GM04503 (cell line): Measurements from ENCODE around the gene HK3.

Experiments used
- DNase-seq: peaks from one replicate; pipeline ENCODE4 v3.0.0-alpha.2; 2012; ENCODE audit warnings: low read depth

The HK3 gene

DNA sequence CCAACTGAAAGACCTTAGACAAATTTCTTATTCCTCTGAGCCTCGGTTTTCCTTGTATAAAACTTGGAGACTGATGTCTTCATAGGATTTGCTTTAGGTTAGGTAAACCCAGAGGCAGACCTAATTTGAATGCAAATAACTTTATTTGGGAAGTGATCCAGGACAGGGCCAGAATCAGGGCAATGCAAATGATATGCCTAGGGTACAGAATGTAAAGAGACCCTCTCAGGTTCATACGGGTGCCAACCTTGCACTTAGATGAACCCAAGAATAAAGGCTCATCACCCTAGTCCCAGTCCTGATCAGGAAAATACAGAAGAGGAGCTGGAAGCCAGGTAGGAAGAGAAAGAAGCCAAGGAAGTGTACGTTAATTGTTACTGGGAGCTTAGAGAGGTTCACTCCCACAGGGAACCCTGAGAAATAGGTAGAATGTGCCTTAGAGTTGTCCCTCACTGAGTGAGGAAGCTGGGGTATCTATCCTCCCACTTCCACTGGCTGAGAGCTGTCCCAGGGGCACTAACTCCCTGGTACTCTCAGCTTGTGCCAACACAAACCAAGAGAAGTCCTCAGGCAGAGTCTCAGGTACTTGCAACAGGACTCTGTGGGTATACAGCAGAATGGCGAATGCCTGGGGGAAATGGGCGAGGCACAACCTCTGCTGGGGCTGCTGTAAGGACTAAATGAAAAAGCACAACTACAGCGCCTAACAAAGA lies 3.1 kb upstream of the HK3 start:
- DNase-seq = no peak

DNA sequence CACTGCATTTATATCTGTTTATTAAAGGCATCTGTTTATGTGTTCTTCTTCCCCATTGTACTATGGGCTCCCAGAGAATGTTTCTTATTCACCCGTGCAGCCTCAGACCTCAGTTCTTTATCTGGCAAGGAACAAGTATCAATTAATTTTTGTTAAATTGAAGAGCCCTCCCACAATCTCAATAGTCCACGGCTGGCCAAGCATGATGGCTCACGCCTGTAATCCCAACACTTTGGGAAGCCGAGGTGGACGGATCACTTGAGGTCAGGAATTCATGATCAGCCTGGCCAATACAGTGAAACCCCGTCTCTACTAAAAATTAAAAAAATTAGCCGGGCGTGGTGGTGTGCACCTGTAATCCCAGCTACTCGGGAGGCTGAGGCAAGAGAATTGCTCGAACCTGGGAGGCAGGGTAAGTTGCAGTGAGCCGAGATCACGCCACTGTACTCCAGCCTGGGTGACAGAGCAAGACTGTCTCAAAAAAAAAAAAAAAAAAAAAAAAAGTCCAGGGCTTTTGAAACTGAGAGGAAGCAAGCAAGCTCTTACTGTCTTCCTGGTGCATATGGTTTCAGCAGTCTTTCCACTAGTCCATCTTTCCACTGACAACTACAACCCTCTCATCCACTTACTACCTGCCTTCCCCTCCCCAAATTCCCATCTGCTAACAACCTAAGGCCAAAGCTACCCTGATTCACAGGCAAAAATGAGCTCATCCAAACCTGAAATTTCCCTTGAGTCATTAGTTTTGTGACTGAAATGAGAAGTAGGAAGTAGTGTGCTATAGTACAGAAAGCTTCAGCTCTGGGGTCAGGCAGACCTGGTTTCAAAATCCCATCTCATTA lies 2.3 kb upstream of the HK3 start:
- DNase-seq = no peak

DNA sequence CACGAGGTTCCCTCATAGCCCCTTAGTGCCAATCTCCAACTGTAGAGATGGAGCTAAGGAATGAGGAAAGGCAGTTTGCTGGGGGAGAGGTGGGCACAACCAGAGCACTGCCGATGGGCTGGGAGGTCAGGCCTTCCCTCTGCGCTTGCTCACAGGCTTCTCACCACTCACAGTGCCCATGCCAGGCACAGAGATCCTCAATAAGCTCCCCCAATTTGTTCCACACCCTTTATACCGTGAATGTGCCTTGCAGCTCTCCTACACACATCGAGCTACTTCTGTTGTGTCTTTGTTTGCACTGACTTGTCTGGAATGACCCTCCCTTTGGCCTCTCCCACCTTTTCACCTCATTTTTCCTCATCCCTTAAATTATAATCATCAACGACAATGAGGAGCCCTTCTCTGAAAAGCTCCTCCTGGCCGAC lies 1.6 kb upstream of the HK3 start:
- no peak for DNase-seq

DNA sequence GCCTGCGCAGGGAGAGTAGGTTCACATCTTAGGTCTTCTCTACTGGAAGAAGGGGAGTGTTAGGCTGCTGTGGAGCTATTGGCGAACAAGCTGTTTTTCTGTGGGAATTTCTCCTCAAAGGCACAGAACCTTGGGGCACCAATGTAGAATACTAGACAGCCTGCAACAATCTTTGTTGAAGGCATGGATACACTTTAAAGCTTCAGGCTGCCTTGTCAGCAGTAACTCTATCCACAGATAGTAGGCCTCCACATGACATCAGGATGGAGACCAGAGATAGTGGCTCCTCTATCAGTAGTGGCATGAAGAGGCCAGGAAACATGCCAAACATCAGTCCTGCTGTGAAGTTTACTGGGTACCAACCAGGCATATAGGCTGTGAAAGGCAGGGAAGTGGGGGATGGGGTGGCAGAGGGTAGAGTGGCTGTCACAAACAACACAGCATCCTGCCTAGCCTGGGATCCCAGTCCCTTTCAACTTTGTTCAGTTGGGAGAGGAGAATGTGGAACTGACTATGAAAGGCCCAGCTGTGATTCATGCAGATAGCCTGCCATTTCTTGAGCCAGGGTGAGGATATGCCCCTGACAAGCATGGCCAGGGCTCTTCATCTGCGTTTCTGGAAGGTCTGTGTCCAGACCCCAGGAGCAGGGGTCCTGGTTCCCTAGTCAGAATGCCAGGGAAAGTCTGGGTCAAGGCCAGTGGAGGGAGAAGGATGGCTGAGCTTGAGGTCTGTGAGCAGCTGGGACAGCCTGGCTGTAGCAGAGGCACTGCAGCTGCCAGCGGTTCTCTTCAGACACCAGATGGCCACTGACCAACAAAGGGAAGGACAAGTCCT lies 1.0 kb upstream of the HK3 start:
- no peak for DNase-seq

DNA sequence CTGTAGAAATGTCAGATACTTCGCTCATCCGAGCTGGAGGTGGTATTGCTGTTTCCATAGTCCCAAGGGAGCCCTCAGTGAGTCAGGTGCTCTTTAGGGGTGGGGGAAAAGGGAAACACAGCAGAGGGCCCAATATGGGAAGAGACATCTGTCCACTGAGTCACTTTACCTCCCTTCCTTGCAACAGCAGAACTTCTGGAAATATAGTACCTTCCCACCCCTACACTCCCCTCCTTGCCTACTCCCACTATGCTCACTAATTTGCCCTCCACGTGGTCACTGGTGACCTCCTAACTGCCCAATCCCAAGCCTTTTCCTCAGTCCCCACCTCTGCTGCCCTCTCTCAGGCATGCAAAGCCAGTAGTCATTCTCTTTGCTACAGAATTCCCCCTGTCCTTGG lies 1.9 kb downstream of the HK3 start:
- DNase-seq = no peak

DNA sequence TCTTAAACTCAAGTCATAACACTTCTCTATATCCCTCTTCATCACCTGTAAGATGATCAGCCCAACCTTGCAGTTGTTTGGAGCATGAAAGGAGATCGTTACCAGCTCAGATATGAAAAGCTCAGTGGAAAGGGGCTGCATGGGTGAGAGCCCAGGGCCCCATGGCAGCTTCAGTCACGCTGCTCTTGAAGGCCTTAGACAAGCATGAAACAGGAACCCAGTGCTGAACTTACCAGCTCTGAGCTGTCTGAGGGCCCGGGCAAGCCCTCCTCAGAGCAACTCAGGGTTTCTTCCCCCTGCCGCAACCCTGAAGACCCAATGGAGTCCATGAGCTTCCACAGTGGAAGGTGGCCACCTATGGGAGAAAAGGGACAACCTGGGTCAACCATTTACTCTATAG lies 3.3 kb downstream of the HK3 start:
- no peak for DNase-seq

DNA sequence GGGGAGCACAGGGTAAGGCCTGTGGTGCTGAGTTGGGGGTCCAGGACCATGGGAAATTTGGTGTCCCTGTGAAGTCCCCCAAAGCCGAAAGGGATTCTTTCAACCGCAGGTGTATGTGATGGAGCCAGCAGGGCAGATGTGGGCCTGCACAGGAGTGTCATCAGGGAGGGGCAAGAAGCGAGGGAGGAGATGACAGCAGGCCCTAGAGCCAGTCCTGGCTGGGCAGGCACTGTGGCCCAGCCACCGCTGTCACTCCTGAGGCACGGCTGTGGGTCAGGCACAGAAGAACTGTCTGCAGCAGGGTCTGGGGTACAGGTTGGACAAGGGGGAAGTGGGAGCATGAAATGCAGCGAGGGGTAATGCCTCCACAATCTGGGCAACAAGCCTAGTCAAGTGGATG lies 4.8 kb downstream of the HK3 start:
- DNase-seq = no peak

DNA sequence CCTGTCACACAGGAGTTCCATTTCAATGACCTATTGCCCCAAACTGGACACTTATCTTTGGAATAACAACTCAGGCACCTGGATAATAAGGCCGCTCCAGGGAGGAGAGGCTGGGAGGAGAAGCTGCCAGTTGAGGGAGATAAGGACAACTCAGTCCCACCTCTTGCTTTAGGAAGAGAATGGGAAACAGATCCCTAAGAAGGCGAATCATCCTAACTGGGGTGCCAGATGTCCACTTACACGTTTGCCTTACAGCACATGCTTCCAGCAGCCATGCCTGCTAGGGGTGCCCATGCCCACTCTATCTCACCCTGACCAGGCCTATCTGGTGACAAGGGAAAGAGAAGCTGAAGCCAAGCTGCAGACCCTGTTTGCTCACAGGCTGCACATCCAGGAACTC lies 6.5 kb downstream of the HK3 start:
- no peak for DNase-seq

DNA sequence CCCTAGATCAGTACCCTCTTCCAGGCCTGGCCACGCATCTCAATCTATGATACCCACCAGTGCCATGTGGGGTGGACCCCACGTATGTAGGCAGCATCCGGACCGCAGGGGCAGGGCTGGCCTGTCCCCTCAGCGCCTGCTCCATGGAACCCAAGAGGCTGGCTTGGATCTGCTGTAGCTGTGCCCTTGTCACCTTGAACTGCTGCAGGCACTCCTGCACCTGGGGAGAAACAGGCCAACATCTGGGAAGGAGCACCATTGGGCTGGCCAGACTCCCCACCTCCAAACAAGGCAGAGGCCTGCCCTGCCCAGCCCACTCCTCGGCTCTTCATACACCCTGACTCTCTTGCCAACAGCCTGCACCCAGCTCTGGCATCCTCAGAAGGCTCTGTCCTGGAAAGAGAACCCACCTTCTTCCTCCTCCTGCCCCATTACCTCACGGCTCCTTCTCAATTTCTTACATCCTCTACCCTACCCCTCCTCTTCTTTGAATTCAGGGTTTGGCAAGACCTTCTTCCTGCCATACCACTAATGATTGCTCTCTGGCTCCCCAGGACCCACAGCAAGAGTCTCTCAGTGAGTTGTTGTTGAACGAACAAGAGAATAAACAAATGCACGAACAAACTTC lies 7.7 kb downstream of the HK3 start:
- DNase-seq = no peak

DNA sequence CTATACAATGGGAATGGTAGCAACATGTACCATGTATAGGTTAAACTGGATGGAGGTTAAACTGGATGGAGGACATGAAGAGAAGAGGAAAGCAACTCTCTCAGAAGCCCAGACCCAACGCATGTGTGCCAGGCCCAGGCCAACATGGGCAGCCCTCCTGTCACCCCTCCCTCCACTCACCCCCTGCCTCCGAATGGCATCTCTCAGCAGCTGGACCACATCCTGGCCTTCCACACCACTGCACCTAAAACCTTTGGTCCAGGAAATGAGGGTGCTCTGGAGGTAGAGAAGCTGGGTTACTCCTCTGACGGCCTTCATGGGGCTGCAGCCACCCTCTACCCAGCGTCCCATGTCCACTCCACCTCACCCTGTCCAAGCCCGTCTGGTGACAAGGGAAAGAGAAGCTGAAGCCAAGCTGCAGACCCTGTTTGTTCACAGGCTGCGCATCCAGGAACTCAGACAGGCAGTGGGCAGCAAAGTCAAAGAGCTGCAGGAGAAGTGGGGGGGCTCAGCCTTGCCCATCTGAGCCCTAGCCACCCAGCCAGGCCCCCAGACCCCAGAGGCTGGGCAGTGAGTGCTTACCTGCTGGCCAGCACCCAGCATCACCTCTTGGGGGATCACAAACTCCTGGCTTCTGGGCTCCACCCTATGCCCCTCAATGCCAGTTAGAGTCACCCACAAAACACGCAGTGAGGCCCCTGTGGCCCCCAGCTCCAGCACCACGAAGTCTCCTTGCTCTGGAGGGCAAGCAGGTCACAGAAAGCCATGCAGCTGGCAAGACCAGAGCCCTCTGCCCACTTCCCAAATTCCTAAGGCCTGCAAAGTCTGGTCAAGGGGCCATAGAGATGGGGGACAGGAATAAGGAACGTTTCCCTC lies 8.5 kb downstream of the HK3 start:
- no peak for DNase-seq

DNA sequence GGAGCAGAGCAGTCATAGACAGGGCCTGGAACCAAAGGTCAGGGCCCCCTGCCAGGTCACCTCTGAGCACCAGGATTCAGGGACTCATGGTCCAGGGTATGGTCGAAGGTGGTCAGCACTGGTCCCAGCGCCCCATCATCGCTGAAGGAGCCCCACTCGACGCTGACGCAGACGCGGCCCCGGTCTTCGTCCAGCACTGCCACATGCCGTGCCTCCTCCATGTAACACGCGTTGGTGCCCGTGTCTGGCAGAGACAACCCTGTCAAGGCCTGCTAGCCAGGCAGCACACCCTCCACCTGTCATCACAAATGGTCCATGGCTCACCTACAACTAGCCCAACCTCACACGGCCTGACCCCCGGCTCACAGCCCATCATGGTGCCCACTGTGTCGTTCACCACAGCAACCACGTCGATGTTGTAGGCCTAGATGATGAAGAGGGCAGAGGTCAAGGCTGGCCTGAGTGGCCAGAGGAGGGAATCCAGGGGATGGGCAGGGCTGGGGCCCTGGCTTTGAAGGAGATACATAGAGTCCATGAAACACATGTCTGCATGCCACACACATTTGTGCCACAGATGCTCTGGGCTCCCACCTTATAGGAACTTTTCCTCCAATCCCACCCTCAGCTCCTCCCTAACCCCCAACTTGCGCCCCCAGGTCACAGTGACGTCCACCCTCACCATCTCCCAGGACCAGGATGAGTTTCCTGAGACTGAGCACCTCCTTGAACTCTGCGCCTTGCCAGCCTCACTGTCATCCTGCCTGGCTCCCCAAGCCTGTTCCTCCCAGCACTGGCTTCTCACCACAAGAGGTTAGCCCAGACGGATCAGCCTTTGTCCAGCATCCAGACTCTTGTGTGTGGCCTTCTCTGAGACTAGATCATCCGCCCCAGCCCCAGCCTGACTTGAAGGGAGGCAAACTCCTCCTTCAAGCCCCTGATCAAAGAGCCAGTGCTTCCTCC lies 9.5 kb downstream of the HK3 start:
- no peak for DNase-seq

DNA sequence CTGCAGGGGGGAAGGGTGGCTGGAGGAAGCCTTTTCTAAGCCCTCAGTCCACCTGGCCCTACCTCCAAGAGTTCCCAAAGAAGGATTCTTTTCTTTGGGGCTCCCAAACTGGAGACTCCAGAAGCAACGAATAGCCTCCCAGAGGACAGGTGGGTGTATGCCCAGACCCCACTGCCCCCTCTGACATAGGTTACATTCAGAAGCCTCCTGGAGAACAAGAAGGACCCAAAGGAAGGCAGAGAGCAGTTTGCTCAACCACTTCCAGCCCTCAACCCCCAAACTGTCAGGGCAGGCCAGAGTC lies 10.3 kb downstream of the HK3 start:
- DNase-seq = no peak

DNA sequence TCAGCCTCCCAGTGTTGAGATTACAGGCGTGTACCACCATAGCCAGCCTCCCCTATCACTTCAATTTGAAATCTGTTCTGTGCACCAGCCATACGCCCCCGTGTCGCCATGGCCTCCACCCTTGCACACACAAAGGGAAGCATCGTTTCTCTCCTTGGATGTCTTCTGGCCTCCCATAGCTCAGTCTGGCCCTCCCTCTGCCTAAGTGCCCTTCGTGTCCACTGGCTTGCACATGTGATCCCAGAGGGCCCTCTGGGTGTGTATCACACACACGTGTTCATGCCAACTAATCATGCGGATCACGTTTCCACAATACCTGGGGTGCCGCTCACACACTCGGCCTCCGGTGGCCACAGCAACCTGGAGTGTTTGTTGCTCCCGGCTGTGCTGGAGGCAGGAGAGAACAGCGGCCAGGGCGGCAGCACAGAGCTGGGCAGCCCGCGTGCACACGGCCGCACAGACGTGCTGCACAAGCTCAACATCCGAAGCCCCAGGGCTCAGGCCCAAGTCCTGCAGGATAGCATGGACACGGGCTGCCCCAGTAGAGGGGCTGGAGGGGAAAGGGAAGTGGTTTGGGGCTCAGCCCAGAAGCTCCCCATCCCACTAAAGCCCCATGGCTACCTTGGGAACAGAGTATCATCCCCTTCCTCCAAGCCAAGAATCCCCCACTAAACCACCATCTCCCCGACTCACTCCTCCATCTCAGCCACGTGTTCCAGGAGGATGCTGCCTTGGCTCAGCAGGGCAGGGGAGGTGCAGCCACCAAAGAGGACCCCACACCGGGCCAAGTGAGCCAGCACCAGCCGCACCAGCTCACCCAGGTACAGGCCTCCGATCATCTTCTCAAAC lies 10.9 kb downstream of the HK3 start:
- DNase-seq = no peak

DNA sequence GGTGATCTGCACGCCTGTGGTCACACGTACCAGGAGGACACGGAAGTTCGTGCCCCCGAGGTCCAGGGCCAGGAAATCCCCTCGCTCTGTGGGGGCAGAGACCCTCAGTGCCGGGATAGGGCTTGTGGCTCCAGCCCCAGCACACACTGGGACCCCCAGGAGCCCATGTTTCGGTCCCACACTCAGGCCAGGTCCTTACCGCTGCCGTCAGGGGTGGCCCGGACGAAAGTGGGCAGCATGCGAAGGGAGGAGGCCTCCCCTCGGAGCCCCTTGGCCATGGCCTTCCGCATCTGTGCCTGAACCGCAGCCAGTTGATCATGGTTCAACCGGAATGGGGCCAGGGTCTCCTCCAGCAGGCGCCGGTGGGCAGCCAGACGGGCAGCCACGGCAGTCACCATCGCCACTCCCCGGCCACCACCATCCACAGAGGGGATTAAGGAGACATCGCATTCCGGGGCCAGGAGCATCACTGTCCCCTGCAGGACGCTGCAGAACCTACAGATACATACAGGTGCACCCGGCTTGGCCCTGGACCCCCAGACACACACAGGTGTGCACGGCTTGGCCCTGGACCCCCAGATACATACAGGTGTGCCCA lies 11.8 kb downstream of the HK3 start:
- no peak for DNase-seq

DNA sequence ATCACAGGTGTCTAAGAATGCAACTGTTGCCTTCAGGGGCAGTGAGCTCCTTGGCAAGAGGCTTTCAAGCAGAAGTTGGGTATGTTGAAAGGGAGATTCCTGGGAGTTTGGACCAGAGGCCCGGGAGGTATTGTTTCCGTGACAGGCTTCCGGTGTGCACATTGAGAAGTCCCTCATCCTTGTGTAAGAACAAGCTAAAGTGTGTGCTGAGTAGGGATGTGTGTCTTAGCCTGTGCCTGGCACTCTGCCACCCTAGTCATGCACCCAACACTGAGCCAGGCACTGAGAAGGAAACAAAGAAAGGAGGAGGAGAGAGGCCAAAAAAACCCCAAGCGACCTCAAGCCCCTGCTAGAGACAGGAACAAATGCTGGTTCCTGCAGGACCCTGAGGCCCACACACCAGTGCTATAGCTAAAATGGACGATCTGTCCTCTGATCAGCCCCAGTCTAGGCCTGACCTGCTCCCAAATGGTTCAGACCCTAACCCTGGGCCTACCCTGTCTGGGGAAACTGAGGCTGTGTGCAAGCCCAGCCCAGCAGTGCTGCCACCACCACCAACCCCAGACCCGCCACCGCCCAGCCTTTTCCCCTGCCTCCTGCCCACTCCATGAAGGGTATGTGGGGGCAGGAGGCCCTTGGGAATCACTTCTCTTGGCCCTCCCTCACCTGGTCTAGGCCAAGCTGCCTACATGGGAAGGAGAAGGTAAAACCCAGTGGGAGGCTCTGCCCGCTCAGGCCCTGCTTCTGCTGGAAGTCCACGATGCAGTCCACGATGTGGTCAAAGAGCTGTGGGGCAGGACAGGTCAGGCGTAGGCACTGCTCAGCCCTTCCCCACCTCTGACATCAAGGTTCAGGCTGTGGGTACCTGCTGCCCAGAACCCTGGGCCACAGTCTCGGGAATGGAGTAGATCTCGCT lies 12.6 kb downstream of the HK3 start:
- DNase-seq = no peak

DNA sequence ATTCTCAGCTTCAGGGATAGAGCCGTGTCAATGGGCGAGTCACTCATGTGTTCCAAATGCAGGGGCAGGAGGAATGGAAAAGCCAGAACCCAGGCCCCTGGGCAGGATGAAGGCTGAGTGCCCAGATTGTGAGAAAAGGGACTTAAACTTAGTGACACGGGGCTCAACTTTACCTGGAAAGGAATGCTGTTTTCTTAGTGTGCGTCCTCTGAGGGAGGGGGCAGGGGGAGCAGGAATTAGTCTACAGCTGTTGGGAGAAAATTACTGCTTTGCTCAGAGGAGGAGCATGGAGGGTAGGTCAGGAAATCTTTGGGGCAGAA lies 14.6 kb downstream of the HK3 start:
- no peak for DNase-seq

DNA sequence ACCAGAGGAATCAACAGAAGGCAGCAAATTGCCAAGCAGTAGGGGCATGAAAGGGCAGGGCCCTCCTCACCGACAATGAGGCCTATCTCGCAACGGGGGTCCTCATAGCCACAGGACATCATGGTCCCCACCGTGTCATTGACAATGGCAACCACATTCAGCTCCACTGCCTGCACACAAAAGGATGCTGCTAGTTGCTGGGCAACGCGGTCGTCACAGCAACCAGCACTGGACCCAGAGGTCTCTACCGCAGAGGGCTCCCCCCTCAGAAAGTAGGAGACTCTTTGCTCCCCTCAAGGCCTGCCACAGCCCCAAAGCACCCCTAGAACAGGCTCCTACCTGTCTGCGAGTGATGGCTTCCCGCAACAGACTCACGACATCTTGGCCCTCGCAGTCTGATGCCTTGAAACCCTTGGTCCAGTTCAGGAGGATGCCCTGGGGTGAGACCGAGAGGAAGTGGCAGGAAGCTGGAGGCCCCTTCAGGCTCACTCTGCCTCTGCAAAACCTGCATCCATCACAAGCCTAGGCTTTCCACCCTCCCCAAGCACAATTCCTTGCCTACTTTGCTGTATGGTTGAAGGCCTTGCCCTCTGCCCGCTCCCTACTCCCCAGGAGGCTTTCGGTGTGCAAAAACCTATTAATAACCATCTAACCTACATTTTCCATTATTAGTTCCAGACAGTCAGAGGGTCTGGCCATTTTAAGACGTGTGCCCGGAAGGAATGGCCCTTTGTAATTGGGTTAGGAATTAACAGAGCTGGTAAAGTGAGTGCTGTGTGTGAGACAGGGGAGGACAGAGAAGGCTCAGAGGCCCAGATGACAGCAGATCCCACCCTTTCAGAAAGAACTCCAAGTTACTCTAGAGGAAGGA lies 15.2 kb downstream of the HK3 start:
- DNase-seq = no peak
